ENCODE measurements around the gene OR4N5.
"Not testable (repeated sequence)": the region's sequence is repeated elsewhere in the genome, so short reads cannot be mapped to it uniquely, and the experiment has no call there.

OR4N5 gene, protein sequence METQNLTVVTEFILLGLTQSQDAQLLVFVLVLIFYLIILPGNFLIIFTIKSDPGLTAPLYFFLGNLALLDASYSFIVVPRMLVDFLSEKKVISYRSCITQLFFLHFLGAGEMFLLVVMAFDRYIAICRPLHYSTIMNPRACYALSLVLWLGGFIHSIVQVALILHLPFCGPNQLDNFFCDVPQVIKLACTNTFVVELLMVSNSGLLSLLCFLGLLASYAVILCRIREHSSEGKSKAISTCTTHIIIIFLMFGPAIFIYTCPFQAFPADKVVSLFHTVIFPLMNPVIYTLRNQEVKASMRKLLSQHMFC

DNA sequence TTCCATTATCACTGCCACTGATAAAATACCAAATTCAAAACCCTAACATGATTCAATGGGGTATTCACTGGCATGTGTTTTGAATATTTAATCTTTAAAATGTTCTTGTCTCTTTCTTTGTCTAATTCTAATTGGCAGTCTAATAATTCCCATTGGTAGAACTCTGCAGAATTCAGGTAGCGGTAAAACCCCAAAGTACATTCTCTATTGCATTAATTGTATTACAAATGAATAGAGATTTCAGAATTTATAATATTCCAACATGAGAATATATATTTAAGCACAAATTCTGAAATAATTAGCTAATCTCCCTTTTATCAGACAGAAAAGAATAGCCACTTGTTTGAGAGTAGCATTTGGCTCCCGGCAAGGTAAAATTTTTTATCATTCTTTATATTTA, at the start of gene OR4N5:
Gene OR4N5 (plus strand): TSS at position 301 of the 400 bp plus-strand sequence. CDS start 4,916 bp downstream, outside the sequence.
- in situ Hi-C loops (cut with HindIII; ENCODE audit: low sequenced_read_pairs), result no loop called here
- no peak for DNase-seq (ENCODE audit: low read depth, low spot score)
- TF ChIP-seq, protein P1, sequence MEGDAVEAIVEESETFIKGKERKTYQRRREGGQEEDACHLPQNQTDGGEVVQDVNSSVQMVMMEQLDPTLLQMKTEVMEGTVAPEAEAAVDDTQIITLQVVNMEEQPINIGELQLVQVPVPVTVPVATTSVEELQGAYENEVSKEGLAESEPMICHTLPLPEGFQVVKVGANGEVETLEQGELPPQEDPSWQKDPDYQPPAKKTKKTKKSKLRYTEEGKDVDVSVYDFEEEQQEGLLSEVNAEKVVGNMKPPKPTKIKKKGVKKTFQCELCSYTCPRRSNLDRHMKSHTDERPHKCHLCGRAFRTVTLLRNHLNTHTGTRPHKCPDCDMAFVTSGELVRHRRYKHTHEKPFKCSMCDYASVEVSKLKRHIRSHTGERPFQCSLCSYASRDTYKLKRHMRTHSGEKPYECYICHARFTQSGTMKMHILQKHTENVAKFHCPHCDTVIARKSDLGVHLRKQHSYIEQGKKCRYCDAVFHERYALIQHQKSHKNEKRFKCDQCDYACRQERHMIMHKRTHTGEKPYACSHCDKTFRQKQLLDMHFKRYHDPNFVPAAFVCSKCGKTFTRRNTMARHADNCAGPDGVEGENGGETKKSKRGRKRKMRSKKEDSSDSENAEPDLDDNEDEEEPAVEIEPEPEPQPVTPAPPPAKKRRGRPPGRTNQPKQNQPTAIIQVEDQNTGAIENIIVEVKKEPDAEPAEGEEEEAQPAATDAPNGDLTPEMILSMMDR (IDR thresholded peaks at IDR 0.05; ENCODE audit: low read depth, low read length), result no peak
- H3K4me3 ChIP-seq (ENCODE audit: low read depth, low read length), result no peak within 1 kb of the TSS

DNA sequence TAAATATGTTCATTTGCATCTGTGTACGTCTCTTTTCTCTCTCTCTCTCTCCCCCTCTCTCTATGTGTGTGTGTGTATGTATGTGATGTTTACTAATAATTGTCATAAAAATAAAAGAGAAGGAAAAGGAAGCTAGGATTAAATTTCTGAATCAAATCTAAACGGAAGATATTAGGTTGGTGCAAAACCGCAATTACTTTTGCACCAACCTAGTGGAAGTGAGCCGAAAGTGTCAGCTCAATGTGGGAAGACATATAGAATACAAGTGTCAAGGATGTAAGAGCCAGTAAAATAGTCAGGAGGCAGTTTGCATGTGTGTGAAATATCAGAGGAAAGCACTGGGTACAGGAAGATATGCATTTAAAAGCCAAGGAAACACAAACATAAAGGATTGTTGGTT, 46.6 kb upstream of the OR4N5 start:
- no peak overlapping the region for H3K4me3 ChIP-seq (ENCODE audit: low read depth, low read length)
- TF ChIP-seq, protein P1 (IDR thresholded peaks at IDR 0.05; ENCODE audit: low read depth, low read length), result no peak
- in situ Hi-C loops (cut with HindIII; ENCODE audit: low sequenced_read_pairs), result no loop called here
- DNase-seq (ENCODE audit: low read depth, low spot score), result no peak

DNA sequence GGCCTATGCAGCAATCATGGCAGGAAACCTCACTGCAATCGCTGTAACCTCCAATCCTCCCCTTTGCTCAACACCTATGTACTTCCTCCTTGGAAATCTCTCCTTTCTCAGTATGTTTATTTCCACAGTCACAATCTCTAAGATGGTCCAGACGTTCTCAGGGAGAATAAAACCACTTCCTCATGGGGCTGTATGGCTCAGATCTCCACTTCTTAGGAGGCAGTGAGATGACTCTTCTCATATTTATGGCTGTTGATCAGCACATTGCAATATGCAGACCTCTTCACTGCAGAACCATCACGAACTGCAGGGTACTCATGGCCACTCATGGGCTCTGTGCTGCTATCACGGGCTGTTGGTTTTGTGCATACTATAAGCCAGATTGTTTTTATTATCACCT, 45.2 kb upstream of the OR4N5 start:
- TF ChIP-seq, protein P1 (IDR thresholded peaks at IDR 0.05; ENCODE audit: low read depth, low read length), result no peak
- in situ Hi-C loops (cut with HindIII; ENCODE audit: low sequenced_read_pairs), result no loop called here

DNA sequence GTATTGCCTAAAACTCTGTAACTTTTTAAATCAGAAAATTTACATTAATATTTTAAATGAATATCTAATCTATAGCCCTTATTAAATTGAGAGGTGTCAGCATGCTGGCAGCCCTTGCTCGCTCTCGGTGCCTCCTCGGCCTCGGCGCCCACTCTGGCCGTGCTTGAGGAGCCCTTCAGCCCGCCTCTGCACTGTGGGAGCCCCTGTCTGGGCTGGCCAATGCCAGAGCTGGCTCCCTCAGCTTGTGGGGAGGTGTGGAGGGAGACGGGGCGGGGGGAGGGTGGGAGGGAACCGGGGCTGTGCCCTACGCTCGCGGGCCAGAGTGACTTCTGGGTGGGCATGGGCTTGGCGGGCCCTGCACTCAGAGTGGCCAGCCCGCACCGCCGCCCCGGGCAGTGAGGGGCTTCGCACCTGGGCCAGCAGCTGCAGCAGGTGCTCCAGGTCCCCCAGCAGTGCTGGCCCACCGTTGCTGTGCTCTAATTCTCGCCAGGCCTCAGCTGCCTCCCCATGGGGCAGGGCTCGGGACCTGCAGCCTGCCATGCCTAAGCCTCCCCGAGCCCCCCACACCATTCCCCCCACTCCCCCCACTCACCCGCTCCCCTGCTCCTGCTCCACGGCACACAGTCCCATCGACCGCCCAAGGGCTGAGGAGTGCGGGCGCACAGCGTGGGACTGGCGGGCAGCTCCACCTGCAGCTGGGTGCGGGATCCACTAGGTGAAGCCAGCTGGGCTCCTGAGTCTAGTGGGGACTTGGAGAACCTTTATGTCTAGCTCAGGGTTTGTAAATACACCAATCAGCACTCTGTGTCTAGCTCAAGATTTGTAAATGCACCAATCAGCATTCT, 39.5 kb upstream of the OR4N5 start:
- DNase-seq (ENCODE audit: low read depth, low spot score); in situ Hi-C loops (cut with HindIII; ENCODE audit: low sequenced_read_pairs); H3K4me3 ChIP-seq (ENCODE audit: low read depth, low read length): not testable (repeated sequence)

More for the DNA sequence above, 45.2 kb upstream of the OR4N5 start:
- no peak for DNase-seq (ENCODE audit: low read depth, low spot score)
- no peak overlapping the region for H3K4me3 ChIP-seq (ENCODE audit: low read depth, low read length)

DNA sequence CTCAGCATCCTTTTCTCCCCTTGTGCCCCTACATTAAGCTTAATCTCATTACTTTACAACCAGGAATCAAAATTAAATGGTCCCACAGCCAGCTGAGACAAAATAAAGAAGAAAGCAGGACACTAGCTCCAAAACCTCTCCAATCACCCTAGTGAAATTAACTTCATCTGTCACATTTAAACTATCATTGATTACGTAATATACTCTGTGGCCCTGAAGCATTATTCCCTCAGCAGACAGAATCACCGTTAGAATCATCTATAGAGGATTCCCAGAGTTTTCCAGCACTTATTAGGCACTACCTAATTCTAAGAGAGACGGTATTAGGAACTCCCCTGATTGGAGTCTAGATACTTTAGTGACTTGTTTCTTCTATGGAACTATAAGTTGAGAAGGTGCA, 28.2 kb upstream of the OR4N5 start, which contains the start of gene OR4K17:
Gene OR4K17 (plus strand): TSS at position 302 of the 400 bp plus-strand sequence. CDS start 6,761 bp downstream, outside the sequence.
- in situ Hi-C loops (cut with HindIII; ENCODE audit: low sequenced_read_pairs), result no loop called here
- TF ChIP-seq, protein P1 (IDR thresholded peaks at IDR 0.05; ENCODE audit: low read depth, low read length), result no peak
- no peak within 1 kb of the TSS for H3K4me3 ChIP-seq (ENCODE audit: low read depth, low read length)
- DNase-seq (ENCODE audit: low read depth, low spot score), result no peak

DNA sequence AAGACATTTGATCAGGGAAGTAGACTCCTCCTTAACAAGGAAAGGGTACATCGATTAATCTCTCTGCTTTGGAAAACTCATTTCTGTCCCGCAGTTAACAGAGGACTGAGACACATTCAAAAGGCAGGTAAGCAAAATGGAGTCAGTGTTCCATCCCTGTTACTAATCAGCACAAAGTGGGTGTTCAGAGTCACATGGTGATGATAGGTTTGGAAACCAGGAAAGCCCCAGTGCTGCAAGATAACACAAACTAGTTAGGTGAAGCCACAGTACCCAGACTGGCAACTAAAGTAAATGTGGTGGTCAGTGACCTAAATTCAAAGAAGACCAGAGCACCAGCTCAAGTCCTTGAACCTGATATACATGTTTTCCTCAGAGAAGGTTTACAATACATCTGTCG, 26.3 kb upstream of the OR4N5 start:
- no peak for DNase-seq (ENCODE audit: low read depth, low spot score)
- in situ Hi-C loops (cut with HindIII; ENCODE audit: low sequenced_read_pairs), result no loop called here
- no peak overlapping the region for H3K4me3 ChIP-seq (ENCODE audit: low read depth, low read length)
- TF ChIP-seq, protein P1 (IDR thresholded peaks at IDR 0.05; ENCODE audit: low read depth, low read length), result no peak

DNA sequence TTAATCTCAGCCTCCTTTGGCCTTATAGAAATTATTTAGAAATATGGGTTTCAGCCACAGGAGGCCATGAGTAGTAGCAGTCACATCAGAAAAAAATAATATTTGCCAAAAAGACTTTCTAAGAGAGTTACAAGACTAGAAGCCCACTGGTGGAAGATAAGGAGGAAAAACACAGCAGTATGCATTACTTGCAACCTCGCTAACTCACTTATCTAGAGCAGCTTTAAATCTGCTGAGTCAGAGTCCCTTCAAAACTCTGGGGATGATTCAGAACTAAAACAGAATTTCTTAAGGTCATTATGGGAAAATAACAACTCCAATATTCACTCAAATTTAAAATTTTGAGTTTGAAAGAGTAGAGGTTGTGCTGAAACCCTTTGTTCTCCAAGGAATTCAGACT, 21.9 kb upstream of the OR4N5 start:
- DNase-seq (ENCODE audit: low read depth, low spot score), result no peak
- no peak overlapping the region for H3K4me3 ChIP-seq (ENCODE audit: low read depth, low read length)
- TF ChIP-seq, protein P1 (IDR thresholded peaks at IDR 0.05; ENCODE audit: low read depth, low read length), result no peak
- in situ Hi-C loops (cut with HindIII; ENCODE audit: low sequenced_read_pairs), result no loop called here
